HepG2 (cell line): ENCODE results near the gene STAT4. TPM values are rescaled to one million over a fixed set of nuclear protein-coding genes. Genes with fewer than 3 reads are reported as not detected.

ENCODE experiments used
- ATF5 ChIP-seq: sonication (generic); formaldehyde crosslinking; IDR thresholded peaks from 2 replicates; pipeline ENCODE4 v1.4.0; 2020; ENCODE audit warnings: mild to moderate bottlenecking, low read depth, missing genetic modification reagents
- E2F1 ChIP-seq: sonication (generic); formaldehyde crosslinking; IDR thresholded peaks from 2 replicates; pipeline ENCODE4 v1.5.0; 2020; ENCODE audit warnings: missing genetic modification reagents
- HMG20A ChIP-seq: IDR thresholded peaks from 2 replicates; pipeline ENCODE4 v1.6.1; 2016; ENCODE audit warnings: borderline replicate concordance
- HNRNPL ChIP-seq: fragments of 200-400 bp; formaldehyde crosslinking; IDR thresholded peaks from 2 replicates; pipeline ENCODE4 v1.6.1; 2017; ENCODE audit warnings: mild to moderate bottlenecking, low read depth, low read length
- MEF2D ChIP-seq: sonication (generic); formaldehyde crosslinking; IDR thresholded peaks from 2 replicates; pipeline ENCODE4 v1.5.1; 2020; ENCODE audit warnings: mild to moderate bottlenecking, missing genetic modification reagents
- MNT ChIP-seq: fragments of 450-650 bp; IDR thresholded peaks from 2 replicates; pipeline ENCODE4 v1.6.1; 2016
- NONO ChIP-seq, 2 experiments: fragments of 450-650 bp in 1 of 2; sonication (generic) in 1 of 2; formaldehyde crosslinking in 1 of 2; IDR thresholded peaks in 1 of 2; conservative IDR thresholded peaks in 1 of 2; 2 replicates each; pipeline versions ENCODE4 v1.6.1 to v1.8.0; 2017 to 2022; ENCODE audit warnings: mild to moderate bottlenecking in 1 of 2, missing genetic modification reagents in 1 of 2, moderate library complexity in 1 of 2
- NR2F6 ChIP-seq, 2 experiments: IDR thresholded peaks; 2 replicates each; pipeline ENCODE4 v1.6.1; 2016; ENCODE audit warnings: antibody characterized with exemption in 1 of 2, mild to moderate bottlenecking in 1 of 2
- PAX8 ChIP-seq: sonication (generic); formaldehyde crosslinking; IDR thresholded peaks from 2 replicates; pipeline ENCODE4 v1.8.0; 2022; ENCODE audit warnings: mild to moderate bottlenecking, missing genetic modification reagents, borderline replicate concordance
- SALL2 ChIP-seq: sonication (generic); formaldehyde crosslinking; IDR thresholded peaks from 2 replicates; pipeline ENCODE4 v1.8.1; 2023; ENCODE audit warnings: mild to moderate bottlenecking, missing genetic modification reagents, inconsistent platforms
- SP2 ChIP-seq: sonication (generic); formaldehyde crosslinking; IDR thresholded peaks from 2 replicates; pipeline ENCODE4 v1.5.1; 2020; ENCODE audit warnings: mild to moderate bottlenecking, missing genetic modification reagents
- SP4 ChIP-seq: sonication (generic); formaldehyde crosslinking; IDR thresholded peaks from 2 replicates; pipeline ENCODE4 v1.8.1; 2023; ENCODE audit warnings: mild to moderate bottlenecking, missing genetic modification reagents
- STAG1 ChIP-seq: sonication (generic); formaldehyde crosslinking; IDR thresholded peaks from 2 replicates; pipeline ENCODE4 v1.4.0; 2020; ENCODE audit warnings: missing genetic modification reagents
- ZBTB7A ChIP-seq: sonication (generic); formaldehyde crosslinking; IDR thresholded peaks from 2 replicates; pipeline ENCODE4 v1.8.0; 2022; ENCODE audit warnings: mild to moderate bottlenecking, missing genetic modification reagents
- ZIK1 ChIP-seq: sonication (generic); formaldehyde crosslinking; IDR thresholded peaks from 2 replicates; pipeline ENCODE4 v1.5.0; 2020; ENCODE audit warnings: mild to moderate bottlenecking, low read depth, missing genetic modification reagents, borderline replicate concordance
- ZNF235 ChIP-seq: sonication (generic); formaldehyde crosslinking; IDR thresholded peaks from 2 replicates; pipeline ENCODE4 v1.8.1; 2023; ENCODE audit warnings: mild to moderate bottlenecking, missing genetic modification reagents, borderline replicate concordance
- ZNF674 ChIP-seq: sonication (generic); formaldehyde crosslinking; IDR thresholded peaks from 2 replicates; pipeline ENCODE4 v1.5.0; 2020; ENCODE audit warnings: low read depth, mild to moderate bottlenecking, missing genetic modification reagents
- ZNF703 ChIP-seq: sonication (generic); formaldehyde crosslinking; IDR thresholded peaks from 2 replicates; pipeline ENCODE4 v1.5.1; 2020; ENCODE audit warnings: missing genetic modification reagents, mild to moderate bottlenecking, moderate library complexity, borderline replicate concordance
- ZNF770 ChIP-seq: sonication (generic); formaldehyde crosslinking; IDR thresholded peaks from 2 replicates; pipeline ENCODE4 v1.5.0; 2020; ENCODE audit warnings: mild to moderate bottlenecking, missing genetic modification reagents
- ZXDC ChIP-seq: sonication (generic); formaldehyde crosslinking; IDR thresholded peaks from 2 replicates; pipeline ENCODE4 v1.5.0; 2020; ENCODE audit warnings: mild to moderate bottlenecking, missing genetic modification reagents
- polyA plus RNA-seq, 8 experiments: library from polyadenylated mRNA; depleted of rRNA in 3 of 8; stranded (reverse) in 7 of 8; unstranded in 1 of 8; fragments of >200 nt; fragmentation: Illumina TruSeq in 4 of 8; extraction: Trizol in 4 of 8; gene quantifications; 2 replicates each; pipeline versions ENCODE4 v1.2.1 to v1.2.3, GENCODE V29; 2011 to 2016; ENCODE audit warnings: low read depth in 4 of 8, missing spikeins in 1 of 8, mixed read lengths in 1 of 8; ENCODE audit not compliant: insufficient read depth in 1 of 8
- total RNA-seq, 5 experiments: library from RNA; depleted of rRNA; stranded (reverse); fragments of >200 nt; fragmentation: Illumina TruSeq; extraction: Trizol; gene quantifications; 2 replicates each; pipeline ENCODE4 v1.2.3, GENCODE V29; 2016; ENCODE audit warnings: low read depth in 1 of 5

The STAT4 gene
- total and polyA plus RNA-seq, 2 of the 13 experiments (the other 11 are each of a cell fraction or from before 2014, with no cell fraction given) = 0.37 TPM; not detected in 1

- TF ChIP-seq PAX8 (CRISPR knock-in tag) (no peak), ZIK1 (CRISPR knock-in tag) (no peak), NR2F6 (IDR thresholded peaks at IDR 0.05) (no peak), NR2F6 (CRISPR knock-in tag; IDR thresholded peaks at IDR 0.05) (no peak), E2F1 (no peak), ZBTB7A (CRISPR knock-in tag) (no peak), SP4 (CRISPR knock-in tag) (no peak), ATF5 (CRISPR knock-in tag) (no peak), ZNF770 (CRISPR knock-in tag) (no peak), HMG20A (CRISPR knock-in tag) (peak; percentile 79), ZNF235 (CRISPR knock-in tag) (no peak), SP2 (no peak), HNRNPL (no peak), ZXDC (CRISPR knock-in tag) (no peak), SALL2 (no peak), ZNF674 (CRISPR knock-in tag) (no peak), MEF2D (0 out of 2 replicates have a peak, but pooled peaks have one; percentile 20), MNT (no peak), STAG1 (no peak), NONO (IDR thresholded peaks at IDR 0.05) (no peak), NONO (CRISPR knock-in tag; conservative IDR thresholded peaks at IDR 0.05) (no peak), ZNF703 (no peak)
Observed at GRCh38 chr2:191049728-191050639, 100.8 kb downstream of the STAT4 start (continued).
